ENCODE measurements around the gene FADS1. TPM values are rescaled to one million over a fixed set of nuclear protein-coding genes. Genes with fewer than 3 reads are reported as not detected.

FADS1 gene
- total and polyA plus RNA-seq, 2 of the 13 experiments (the other 11 are each of a cell fraction or from before 2014, with no cell fraction given), result 91.8 to 108 TPM

DNA sequence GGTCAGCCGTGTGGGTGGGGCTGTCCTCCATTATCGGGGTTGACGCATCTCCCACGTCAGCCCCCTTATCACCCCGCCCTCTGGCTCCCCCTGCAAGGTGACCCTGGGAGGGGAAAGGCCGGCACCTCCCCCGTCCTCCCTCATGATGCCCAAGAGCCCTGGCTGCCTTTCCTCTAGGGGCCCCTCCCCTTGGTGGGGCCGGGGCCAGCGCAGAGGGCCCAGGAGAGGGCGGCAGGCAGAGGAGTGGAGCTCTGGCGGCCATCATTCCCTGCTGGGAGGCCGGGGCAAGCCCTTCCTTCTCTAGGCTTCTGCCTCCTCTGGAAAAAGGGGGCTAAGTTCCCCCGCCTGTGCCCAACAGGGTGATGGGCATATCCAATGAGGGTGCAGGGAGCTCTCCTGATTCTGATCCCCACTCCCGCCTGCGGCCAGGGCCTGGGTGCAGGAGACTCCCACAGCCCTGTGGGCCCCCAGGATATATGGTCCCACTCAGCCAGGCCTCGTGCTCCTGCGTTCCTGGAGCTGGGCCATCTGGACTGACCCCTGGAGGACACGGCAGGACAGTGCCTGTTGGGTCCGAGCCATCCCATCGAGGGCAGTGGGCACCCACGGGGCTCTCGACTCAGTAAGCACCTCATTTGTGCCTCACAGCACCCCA is 52.1 kb downstream of the FADS1 start:
- in situ Hi-C loops (cut with HindIII; ENCODE audit: extremely low pct_ligation_motif_present, low pct_unique_long_range_greater_than_20kb), result no loop called here
- BruUV-seq (replicated peaks), result no TSS peak
- Histone ChIP-seq H3K9me3 (ENCODE audit: low read length) (no peaks in the 10 kb centered on the region), H3K27me3 (ENCODE audit: control insufficient read depth in 1 of 2, insufficient read depth in 2 of 2, low read length in 2 of 2) (no peaks in the 10 kb centered on the region), H3K36me3 (replicated peaks in 1 of 2; ENCODE audit: control insufficient read depth in 1 of 2, insufficient read depth in 2 of 2, low read length in 2 of 2) (no peaks in the 10 kb centered on the region; a peak in 1 of 5 replicates), H3K4me1 (ENCODE audit: insufficient read depth, low read length) (peaks cover 49% of the 10 kb centered on the region), H3K79me2 (ENCODE audit: insufficient read depth, low read length) (peaks cover 7% of the 10 kb centered on the region), H3K4me2 (ENCODE audit: low read depth, low read length) (no peak overlapping the region), H3K27ac (ENCODE audit: extremely low read length, insufficient read depth, low read length) (no peak overlapping the region), H2AFZ (ENCODE audit: low read length) (no peak overlapping the region), H3K4me3 (replicated peaks in 1 of 3; ENCODE audit: insufficient read depth in 1 of 3, low read depth in 2 of 3, low read length in 3 of 3) (no peak overlapping the region), H4K20me1 (ENCODE audit: insufficient read depth, low read length) (0 out of 2 replicates have a peak, but pooled peaks cover 2% of the 10 kb centered on the region), H3K9ac (ENCODE audit: insufficient read depth, low read depth, low read length) (no peak overlapping the region)
- POLR2A ChIA-PET, result interaction anchor here (5.5 kb wide), 1 partner anchor 8 kb away, joined by 92 read pairs; no protein-coding TSS in a partner anchor
- DNase-seq (ENCODE audit: low spot score), result no peak
- intact Hi-C loops (cut with micrococcal nuclease; ENCODE audit: unreplicated experiment), result no loop called here
- CTCF ChIA-PET (ENCODE audit: low intra/inter-chr PET ratio, low total read pairs), result no interaction called here
- ATAC-seq, result no peak
- TF ChIP-seq STAG1 (CRISPR knock-in tag; IDR thresholded peaks at IDR 0.05) (0 out of 2 replicates have a peak, but pooled peaks have one; percentile 9), FOXK2 (IDR thresholded peaks at IDR 0.05) (no peak), SATB2 (CRISPR knock-in tag; IDR thresholded peaks at IDR 0.05) (no peak), HNRNPL (IDR thresholded peaks at IDR 0.05; ENCODE audit: low read depth, low read length) (0 out of 2 replicates have a peak, but pooled peaks have one; percentile 24), CHCHD3 (CRISPR knock-in tag; IDR thresholded peaks at IDR 0.05) (no peak)
- TF ChIP-seq, protein P1, sequence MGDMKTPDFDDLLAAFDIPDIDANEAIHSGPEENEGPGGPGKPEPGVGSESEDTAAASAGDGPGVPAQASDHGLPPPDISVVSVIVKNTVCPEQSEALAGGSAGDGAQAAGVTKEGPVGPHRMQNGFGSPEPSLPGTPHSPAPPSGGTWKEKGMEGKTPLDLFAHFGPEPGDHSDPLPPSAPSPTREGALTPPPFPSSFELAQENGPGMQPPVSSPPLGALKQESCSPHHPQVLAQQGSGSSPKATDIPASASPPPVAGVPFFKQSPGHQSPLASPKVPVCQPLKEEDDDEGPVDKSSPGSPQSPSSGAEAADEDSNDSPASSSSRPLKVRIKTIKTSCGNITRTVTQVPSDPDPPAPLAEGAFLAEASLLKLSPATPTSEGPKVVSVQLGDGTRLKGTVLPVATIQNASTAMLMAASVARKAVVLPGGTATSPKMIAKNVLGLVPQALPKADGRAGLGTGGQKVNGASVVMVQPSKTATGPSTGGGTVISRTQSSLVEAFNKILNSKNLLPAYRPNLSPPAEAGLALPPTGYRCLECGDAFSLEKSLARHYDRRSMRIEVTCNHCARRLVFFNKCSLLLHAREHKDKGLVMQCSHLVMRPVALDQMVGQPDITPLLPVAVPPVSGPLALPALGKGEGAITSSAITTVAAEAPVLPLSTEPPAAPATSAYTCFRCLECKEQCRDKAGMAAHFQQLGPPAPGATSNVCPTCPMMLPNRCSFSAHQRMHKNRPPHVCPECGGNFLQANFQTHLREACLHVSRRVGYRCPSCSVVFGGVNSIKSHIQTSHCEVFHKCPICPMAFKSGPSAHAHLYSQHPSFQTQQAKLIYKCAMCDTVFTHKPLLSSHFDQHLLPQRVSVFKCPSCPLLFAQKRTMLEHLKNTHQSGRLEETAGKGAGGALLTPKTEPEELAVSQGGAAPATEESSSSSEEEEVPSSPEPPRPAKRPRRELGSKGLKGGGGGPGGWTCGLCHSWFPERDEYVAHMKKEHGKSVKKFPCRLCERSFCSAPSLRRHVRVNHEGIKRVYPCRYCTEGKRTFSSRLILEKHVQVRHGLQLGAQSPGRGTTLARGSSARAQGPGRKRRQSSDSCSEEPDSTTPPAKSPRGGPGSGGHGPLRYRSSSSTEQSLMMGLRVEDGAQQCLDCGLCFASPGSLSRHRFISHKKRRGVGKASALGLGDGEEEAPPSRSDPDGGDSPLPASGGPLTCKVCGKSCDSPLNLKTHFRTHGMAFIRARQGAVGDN (CRISPR knock-in tag; IDR thresholded peaks at IDR 0.05), result peak; percentile 16; the same call in 1 of the 2 replicates
- TF ChIP-seq, protein P2, sequence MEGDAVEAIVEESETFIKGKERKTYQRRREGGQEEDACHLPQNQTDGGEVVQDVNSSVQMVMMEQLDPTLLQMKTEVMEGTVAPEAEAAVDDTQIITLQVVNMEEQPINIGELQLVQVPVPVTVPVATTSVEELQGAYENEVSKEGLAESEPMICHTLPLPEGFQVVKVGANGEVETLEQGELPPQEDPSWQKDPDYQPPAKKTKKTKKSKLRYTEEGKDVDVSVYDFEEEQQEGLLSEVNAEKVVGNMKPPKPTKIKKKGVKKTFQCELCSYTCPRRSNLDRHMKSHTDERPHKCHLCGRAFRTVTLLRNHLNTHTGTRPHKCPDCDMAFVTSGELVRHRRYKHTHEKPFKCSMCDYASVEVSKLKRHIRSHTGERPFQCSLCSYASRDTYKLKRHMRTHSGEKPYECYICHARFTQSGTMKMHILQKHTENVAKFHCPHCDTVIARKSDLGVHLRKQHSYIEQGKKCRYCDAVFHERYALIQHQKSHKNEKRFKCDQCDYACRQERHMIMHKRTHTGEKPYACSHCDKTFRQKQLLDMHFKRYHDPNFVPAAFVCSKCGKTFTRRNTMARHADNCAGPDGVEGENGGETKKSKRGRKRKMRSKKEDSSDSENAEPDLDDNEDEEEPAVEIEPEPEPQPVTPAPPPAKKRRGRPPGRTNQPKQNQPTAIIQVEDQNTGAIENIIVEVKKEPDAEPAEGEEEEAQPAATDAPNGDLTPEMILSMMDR (CRISPR knock-in tag; IDR thresholded peaks at IDR 0.05), result peak; percentile 37; the same call in 1 of the 2 replicates
- TF ChIP-seq, protein P3, sequence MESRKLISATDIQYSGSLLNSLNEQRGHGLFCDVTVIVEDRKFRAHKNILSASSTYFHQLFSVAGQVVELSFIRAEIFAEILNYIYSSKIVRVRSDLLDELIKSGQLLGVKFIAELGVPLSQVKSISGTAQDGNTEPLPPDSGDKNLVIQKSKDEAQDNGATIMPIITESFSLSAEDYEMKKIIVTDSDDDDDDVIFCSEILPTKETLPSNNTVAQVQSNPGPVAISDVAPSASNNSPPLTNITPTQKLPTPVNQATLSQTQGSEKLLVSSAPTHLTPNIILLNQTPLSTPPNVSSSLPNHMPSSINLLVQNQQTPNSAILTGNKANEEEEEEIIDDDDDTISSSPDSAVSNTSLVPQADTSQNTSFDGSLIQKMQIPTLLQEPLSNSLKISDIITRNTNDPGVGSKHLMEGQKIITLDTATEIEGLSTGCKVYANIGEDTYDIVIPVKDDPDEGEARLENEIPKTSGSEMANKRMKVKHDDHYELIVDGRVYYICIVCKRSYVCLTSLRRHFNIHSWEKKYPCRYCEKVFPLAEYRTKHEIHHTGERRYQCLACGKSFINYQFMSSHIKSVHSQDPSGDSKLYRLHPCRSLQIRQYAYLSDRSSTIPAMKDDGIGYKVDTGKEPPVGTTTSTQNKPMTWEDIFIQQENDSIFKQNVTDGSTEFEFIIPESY (CRISPR knock-in tag; IDR thresholded peaks at IDR 0.05), result 0 out of 2 replicates have a peak, but pooled peaks have one; percentile 25
- 87% methylated on average over 8 of the region's 22 CpGs for WGBS (ENCODE audit: low lambda C conversion rate)
- no peak for FAIRE-seq

Measured in HepG2 (cell line).